Choroid plexus epithelial cell (primary cell): ENCODE measurements around the gene LDB2.
"Not testable (repeated sequence)": the region's sequence is repeated elsewhere in the genome, so short reads cannot be mapped to it uniquely, and the experiment has no call there.

Experiments
- DNase-seq: peaks from one replicate; pipeline ENCODE4 v3.0.0-alpha.2; 2010; ENCODE audit warnings: low read depth
- H3K4me3 ChIP-seq: 2 replicates; pipeline ENCODE4 v1.5.1; 2011; ENCODE audit warnings: low read depth, mild to moderate bottlenecking, control low read depth, low read length, moderate library complexity
- TF ChIP-seq, protein P1 (sequence below): conservative IDR thresholded peaks from 2 replicates; pipeline ENCODE4 v1.5.1; 2011; ENCODE audit warnings: low read depth, mild to moderate bottlenecking, control low read depth, inconsistent platforms, low read length, moderate library complexity

Gene LDB2

DNA sequence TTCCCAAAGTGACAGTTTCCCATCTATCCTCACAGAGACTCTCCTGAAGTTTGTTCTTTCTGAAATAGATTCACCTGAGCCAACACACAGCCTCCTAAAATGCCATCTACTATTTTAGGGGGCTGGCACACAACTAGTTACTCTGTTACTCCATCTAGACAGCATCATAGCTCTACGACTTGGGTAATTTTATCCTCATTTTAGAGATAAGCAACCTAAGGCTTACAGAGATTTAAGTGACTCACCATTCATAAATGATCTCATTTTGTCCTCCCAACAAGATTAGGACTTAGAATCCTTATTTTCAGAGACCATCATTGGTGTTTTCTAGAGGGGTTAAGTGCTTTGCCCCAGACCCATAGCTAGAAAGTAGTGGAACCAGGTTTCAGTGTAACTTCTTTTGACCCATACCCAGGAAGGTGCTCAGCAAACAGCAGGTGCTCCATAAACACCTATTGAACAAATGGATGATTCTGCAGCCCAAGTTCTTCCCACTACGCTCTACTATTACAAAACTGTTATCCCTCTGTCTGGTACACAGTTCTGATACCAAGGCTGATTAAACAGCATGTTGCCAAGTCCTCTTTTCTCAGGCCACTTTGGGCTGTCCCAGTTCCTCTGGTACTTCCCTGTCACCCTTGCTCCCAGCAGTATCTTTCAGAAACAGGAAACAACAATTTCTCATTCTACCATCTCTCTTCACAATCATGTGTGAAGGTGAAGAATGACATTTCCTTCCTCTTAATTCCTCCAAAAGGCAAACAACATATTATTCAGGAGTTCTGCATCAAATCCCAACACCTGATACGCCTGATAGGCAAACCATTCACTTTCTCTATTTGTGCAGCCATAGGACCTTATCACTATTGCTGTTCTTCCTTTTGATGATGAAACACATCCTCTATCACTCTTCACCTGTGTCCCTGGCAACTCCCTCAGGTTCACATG is 367.5 kb downstream of the LDB2 start:
- TF ChIP-seq, protein P1, sequence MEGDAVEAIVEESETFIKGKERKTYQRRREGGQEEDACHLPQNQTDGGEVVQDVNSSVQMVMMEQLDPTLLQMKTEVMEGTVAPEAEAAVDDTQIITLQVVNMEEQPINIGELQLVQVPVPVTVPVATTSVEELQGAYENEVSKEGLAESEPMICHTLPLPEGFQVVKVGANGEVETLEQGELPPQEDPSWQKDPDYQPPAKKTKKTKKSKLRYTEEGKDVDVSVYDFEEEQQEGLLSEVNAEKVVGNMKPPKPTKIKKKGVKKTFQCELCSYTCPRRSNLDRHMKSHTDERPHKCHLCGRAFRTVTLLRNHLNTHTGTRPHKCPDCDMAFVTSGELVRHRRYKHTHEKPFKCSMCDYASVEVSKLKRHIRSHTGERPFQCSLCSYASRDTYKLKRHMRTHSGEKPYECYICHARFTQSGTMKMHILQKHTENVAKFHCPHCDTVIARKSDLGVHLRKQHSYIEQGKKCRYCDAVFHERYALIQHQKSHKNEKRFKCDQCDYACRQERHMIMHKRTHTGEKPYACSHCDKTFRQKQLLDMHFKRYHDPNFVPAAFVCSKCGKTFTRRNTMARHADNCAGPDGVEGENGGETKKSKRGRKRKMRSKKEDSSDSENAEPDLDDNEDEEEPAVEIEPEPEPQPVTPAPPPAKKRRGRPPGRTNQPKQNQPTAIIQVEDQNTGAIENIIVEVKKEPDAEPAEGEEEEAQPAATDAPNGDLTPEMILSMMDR, result no peak
- peak; percentile 67 for DNase-seq

DNA sequence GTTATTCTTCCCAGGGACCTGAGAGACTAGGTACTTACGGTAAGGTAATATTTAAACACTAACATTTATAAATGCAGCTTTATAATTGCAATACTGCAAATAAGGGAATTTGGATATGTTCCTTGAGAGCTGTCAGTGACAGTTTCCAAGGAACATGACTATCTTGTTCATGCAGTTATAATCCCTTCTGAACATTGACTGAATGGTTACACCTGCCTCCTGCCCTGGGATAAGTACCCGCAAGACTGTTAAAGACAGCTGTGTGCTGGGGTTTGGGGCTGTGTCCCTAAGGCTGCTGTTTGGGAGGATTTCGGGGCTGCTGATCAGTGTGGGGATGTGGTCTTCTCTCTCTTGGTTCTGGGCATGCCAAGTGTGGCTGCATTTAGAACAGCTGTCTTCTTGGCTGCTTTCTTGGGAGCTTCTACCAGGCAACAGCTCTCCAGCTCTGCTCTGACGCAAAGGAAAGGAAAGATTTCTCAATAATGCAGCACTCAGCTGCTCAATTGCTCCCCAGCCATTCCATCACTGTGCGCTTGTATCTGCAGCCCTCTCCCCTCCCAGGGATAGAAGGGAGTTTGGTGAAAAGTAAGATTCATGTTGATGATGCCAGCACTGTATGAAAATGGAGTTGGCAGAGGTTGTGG is 373.4 kb downstream of the LDB2 start:
- DNase-seq, result peak; percentile 45
- H3K4me3 ChIP-seq, result no peak overlapping the region
- TF ChIP-seq, protein P1, result no peak

More for the DNA sequence above, 367.5 kb downstream of the LDB2 start:
- no peak overlapping the region for H3K4me3 ChIP-seq

GRCh38 chr4:16524406-16524805 is 374.0 kb downstream of the LDB2 start:
- no peak for DNase-seq
- TF ChIP-seq, protein P1, result no peak
- H3K4me3 ChIP-seq, result no peak overlapping the region

DNA sequence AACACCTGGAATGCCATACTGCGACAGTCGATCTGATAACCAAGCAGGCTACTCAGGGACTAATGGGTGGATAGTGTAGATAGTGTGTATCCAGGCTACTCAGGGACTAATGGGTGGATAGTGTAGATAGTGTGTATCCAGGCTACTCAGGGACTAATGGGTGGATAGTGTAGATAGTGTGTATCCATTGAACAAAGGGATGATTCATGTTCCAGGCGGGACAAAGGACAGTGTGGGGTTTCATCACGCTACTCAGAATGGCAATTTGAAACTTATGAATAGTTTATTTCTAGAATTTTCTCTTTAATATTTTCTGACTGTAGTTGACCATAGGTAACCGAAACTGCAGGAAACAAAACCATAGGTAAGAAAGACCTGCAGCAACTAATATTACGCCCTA is 374.9 kb downstream of the LDB2 start:
- not testable (repeated sequence) for H3K4me3 ChIP-seq, DNase-seq

DNA sequence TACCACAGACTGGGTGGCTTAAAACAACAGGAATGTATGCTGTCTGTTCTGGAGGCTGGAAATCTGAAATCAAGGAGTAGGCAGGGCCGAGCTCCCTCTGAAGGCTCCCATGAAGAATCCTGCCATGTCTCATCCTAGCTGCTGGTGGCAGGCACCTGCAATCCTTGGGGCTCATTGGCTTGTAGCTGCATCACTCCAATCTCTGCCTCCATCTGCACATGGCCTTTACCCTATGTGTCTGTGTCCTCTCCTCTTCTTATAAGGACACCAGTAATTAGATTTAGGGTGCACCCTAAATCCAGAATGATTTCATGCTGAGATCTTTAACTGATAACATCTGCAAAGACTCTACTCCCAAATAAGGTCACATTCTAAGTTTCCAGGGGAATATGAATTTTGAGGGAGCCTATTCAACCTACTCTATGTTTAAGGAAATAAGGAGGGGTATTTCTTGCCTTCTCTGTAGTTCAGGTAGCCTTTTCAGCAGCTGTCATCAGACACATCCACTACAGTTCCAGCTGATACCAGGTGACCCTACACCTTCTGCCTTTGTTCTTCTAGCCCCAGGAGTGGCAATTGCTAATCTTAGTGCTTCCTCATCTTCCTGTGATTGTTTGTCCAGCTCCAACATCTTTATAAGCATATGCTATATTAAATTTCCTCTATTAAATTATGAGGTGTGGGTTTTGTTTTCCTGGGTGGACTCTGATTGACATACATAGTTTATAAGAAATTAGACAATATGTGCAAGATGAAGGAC is 377.1 kb downstream of the LDB2 start:
- no peak overlapping the region for H3K4me3 ChIP-seq
- TF ChIP-seq, protein P1, result no peak
- no peak for DNase-seq

DNA sequence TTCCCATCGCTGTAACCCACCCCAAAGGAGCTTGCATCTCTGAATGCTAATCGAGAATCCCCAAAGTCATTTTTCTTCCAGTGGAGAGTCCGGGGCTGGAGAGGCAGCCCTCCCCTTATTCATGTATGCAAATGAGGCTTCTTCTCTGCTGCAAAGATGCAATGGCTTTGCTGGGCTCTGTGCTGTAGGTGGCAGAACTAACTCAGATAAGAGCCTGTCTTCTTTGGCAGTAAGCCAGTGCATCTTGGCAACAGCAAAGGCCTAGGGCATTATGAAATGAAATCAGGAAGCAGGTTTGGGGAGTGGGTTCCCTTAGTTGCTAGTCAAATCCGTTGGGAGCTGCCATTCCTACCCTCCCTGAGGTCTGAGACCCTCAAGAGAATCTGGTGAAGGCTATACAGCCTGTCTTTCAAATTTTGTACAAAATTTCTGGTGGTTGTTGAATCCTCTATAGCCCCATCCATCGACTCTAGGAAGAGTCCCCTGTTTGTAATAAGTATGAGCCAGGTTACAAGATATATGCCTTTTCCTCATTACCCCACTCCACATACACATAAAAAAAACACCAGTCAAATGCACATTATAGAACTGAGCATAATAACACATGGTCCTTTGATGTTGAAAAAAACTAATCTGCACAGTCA is 381.5 kb downstream of the LDB2 start:
- DNase-seq, result peak; percentile 94
- TF ChIP-seq, protein P1, result peak; percentile 85
- H3K4me3 ChIP-seq, result no peak overlapping the region
